HepG2 (cell line): Measurements from ENCODE around the gene PLPPR2. TPM values are rescaled to one million over a fixed set of nuclear protein-coding genes. Genes with fewer than 3 reads are reported as not detected.

Source experiments
- ATAC-seq: fragments of 200-7000 bp; cut with Tn5 transposase; 3 replicates; pipeline ENCODE4 v1.9.1; 2020; ENCODE audit warnings: mild to moderate bottlenecking, moderate library complexity
- BruUV-seq: library from RNA; stranded (reverse); fragments of 400-500 nt; replicated peaks from 2 replicates; lab custom pipeline; 2021; lab: Mats Ljungman, UMichigan
- CTCF ChIA-PET: fragments of 300-600 bp; formaldehyde crosslinking; extraction: SDS; loops from one replicate; lab custom pipeline; 2021; ENCODE audit warnings: low total read pairs, inconsistent platforms, low intra/inter-chr PET ratio; lab: Yijun Ruan, JAX
- POLR2A ChIA-PET: fragments of 350-600 bp; sonication (Branson Sonifier 250); formaldehyde crosslinking; loops from one replicate; lab custom pipeline; 2020; ENCODE audit warnings: antibody characterized with exemption, inconsistent platforms; lab: Yijun Ruan, JAX
- DNase-seq: peaks from one replicate; pipeline ENCODE4 v3.0.0-alpha.2; 2015; ENCODE audit warnings: low spot score
- FAIRE-seq: peaks from 3 replicates; lab custom pipeline; 2011; peaks lifted over from hg19 to GRCh38; lab: Jason Lieb, UNC
- H2AFZ ChIP-seq: one replicate; pipeline ENCODE4 v1.6.1; 2011; ENCODE audit warnings: low read length, inconsistent platforms
- H3K27ac ChIP-seq: fragments of 300-600 bp; 3 replicates; pipeline ENCODE4 v1.8.0; 2011; ENCODE audit warnings: mixed run types, mild to moderate bottlenecking, mixed read lengths, low read length, inconsistent platforms; ENCODE audit not compliant: insufficient read depth; ENCODE audit errors: extremely low read length
- H3K27me3 ChIP-seq, 2 experiments: fragments of 200-600 bp in 1 of 2; 2 replicates in 1 of 2; 3 replicates in 1 of 2; pipeline versions ENCODE4 v1.6.0 to v1.8.0; 2011; ENCODE audit warnings: low read length in 2 of 2, mild to moderate bottlenecking in 2 of 2, moderate library complexity in 2 of 2, inconsistent platforms in 1 of 2; ENCODE audit not compliant: insufficient read depth in 2 of 2, control insufficient read depth in 1 of 2
- H3K36me3 ChIP-seq, 2 experiments: fragments of 200-600 bp in 1 of 2; replicated peaks in 1 of 2; 2 replicates in 1 of 2; 3 replicates in 1 of 2; pipeline versions ENCODE4 v1.5.1 to v1.8.0; 2011; ENCODE audit warnings: low read length in 2 of 2, inconsistent platforms in 1 of 2; ENCODE audit not compliant: insufficient read depth in 2 of 2, control insufficient read depth in 1 of 2
- H3K4me1 ChIP-seq: 2 replicates; pipeline ENCODE4 v1.5.1; 2012; ENCODE audit warnings: low read length, inconsistent platforms; ENCODE audit not compliant: insufficient read depth
- H3K4me2 ChIP-seq: 2 replicates; pipeline ENCODE4 v1.6.0; 2011; ENCODE audit warnings: low read depth, low read length, inconsistent platforms
- H3K4me3 ChIP-seq, 3 experiments: fragments of 200-600 bp in 1 of 3; sonication (generic), shearing (Covaris generic) in 1 of 3; replicated peaks in 1 of 3; 2 replicates each; pipeline ENCODE4 v1.5.1; 2011 to 2016; ENCODE audit warnings: low read length in 3 of 3, inconsistent platforms in 2 of 3, low read depth in 2 of 3, mild to moderate bottlenecking in 2 of 3, control low read depth in 1 of 3, mixed read lengths in 1 of 3; ENCODE audit not compliant: insufficient read depth in 1 of 3
- H3K79me2 ChIP-seq: one replicate; pipeline ENCODE4 v1.6.1; 2011; ENCODE audit warnings: low read length, inconsistent platforms; ENCODE audit not compliant: insufficient read depth
- H3K9ac ChIP-seq: 2 replicates; pipeline ENCODE4 v1.6.0; 2011; ENCODE audit warnings: mild to moderate bottlenecking, low read depth, low read length, inconsistent platforms; ENCODE audit not compliant: insufficient read depth
- H3K9me3 ChIP-seq: 2 replicates; pipeline ENCODE4 v1.5.1; 2012; ENCODE audit warnings: mild to moderate bottlenecking, low read length
- H4K20me1 ChIP-seq: 2 replicates; pipeline ENCODE4 v1.6.0; 2011; ENCODE audit warnings: inconsistent platforms, mild to moderate bottlenecking, low read length, moderate library complexity; ENCODE audit not compliant: insufficient read depth
- CBX5 ChIP-seq: sonication (generic); formaldehyde crosslinking; IDR thresholded peaks from 2 replicates; pipeline ENCODE4 v1.4.0; 2020; ENCODE audit warnings: missing genetic modification reagents, borderline replicate concordance
- DMTF1 ChIP-seq: sonication (generic); formaldehyde crosslinking; IDR thresholded peaks from 2 replicates; pipeline ENCODE4 v1.4.0; 2020; ENCODE audit warnings: mild to moderate bottlenecking, missing genetic modification reagents
- KLF11 ChIP-seq: IDR thresholded peaks from 2 replicates; pipeline ENCODE4 v1.6.1; 2016; ENCODE audit warnings: missing compliant biosample characterization
- RBFOX2 ChIP-seq: fragments of 200-400 bp; formaldehyde crosslinking; IDR thresholded peaks from 2 replicates; pipeline ENCODE4 v1.6.1; 2017; ENCODE audit warnings: low read depth, mild to moderate bottlenecking, low read length
- XBP1 ChIP-seq: sonication (generic); formaldehyde crosslinking; IDR thresholded peaks from 2 replicates; pipeline ENCODE4 v1.5.0; 2020; ENCODE audit warnings: missing genetic modification reagents
- ZKSCAN8 ChIP-seq: IDR thresholded peaks from 2 replicates; pipeline ENCODE4 v1.6.1; 2016; ENCODE audit warnings: borderline replicate concordance, missing genetic modification reagents, missing compliant biosample characterization
- ZNF354B ChIP-seq: sonication (generic); formaldehyde crosslinking; IDR thresholded peaks from 2 replicates; pipeline ENCODE4 v1.8.0; 2022; ENCODE audit warnings: mild to moderate bottlenecking, missing genetic modification reagents
- WGBS: methylation state at CpG from one replicate; pipeline ENCODE4 v1.1.6; 2017; ENCODE audit warnings: low lambda C conversion rate; 5-methylcytosine and 5-hydroxymethylcytosine counted together
- in situ Hi-C: cut with HindIII; loops from 2 replicates; pipeline ENCODE4 v1.10.0; 2017; ENCODE audit warnings: low pct_unique_long_range_greater_than_20kb; ENCODE audit not compliant: extremely low pct_ligation_motif_present
- intact Hi-C: fragments of 100-400 bp; cut with micrococcal nuclease; formaldehyde crosslinking; loops from one replicate; pipeline ENCODE4 v1.10.0; 2022; ENCODE audit not compliant: unreplicated experiment
- polyA plus RNA-seq, 8 experiments: library from polyadenylated mRNA; depleted of rRNA in 3 of 8; stranded (reverse) in 7 of 8; unstranded in 1 of 8; fragments of >200 nt; fragmentation: Illumina TruSeq in 4 of 8; extraction: Trizol in 4 of 8; gene quantifications; 2 replicates each; pipeline versions ENCODE4 v1.2.1 to v1.2.3, GENCODE V29; 2011 to 2016; ENCODE audit warnings: low read depth in 4 of 8, missing spikeins in 1 of 8, mixed read lengths in 1 of 8; ENCODE audit not compliant: insufficient read depth in 1 of 8
- total RNA-seq, 5 experiments: library from RNA; depleted of rRNA; stranded (reverse); fragments of >200 nt; fragmentation: Illumina TruSeq; extraction: Trizol; gene quantifications; 2 replicates each; pipeline ENCODE4 v1.2.3, GENCODE V29; 2016; ENCODE audit warnings: low read depth in 1 of 5
- TF ChIP-seq, protein P1 (sequence below): IDR thresholded peaks from 2 replicates; pipeline ENCODE4 v1.6.1; 2016; ENCODE audit warnings: low read depth, control low read depth

Gene PLPPR2
- total and polyA plus RNA-seq, 2 of the 13 experiments (the other 11 are each of a cell fraction or from before 2014, with no cell fraction given), result 1.5 to 2.1 TPM

DNA sequence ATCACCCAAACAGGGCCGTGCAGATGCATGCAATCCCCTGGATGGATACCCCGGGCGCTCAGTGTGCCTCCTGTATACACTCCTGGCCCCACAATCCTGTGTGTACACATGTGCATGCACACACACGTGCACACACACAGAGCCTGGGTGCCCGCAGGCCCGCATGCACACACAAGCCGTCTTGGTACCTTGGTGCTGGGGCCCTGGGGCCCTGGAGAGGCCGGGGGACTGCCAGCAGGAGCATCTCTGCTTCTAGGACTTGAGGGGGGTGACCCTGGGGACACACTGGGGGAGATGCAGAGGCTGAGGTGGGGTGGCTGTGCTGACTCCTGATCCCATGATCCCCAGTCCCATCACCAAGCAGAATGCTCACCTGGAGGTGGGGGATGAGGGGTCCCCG is 44.4 kb downstream of the PLPPR2 start:
- intact Hi-C loops, result no loop called here
- Histone ChIP-seq H3K9me3 (no peaks in the 10 kb centered on the region), H3K4me3 (no peak overlapping the region), H3K4me2 (no peak overlapping the region), H3K9ac (no peak overlapping the region), H2AFZ (no peak overlapping the region), H4K20me1 (no peaks in the 10 kb centered on the region), H3K27me3 (no peaks in the 10 kb centered on the region), H3K4me1 (no peaks in the 10 kb centered on the region), H3K36me3 (no peaks in the 10 kb centered on the region), H3K27ac (no peak overlapping the region), H3K79me2 (no peaks in the 10 kb centered on the region)
- in situ Hi-C loops, result no loop called here
- BruUV-seq, result no TSS peak
- no peak for FAIRE-seq
- no peak for ATAC-seq
- ChIA-PET POLR2A (no interaction called here), CTCF (no interaction called here)
- no peak for DNase-seq
- WGBS, result 83% methylated on average over 1 of the region's 9 CpGs
- TF ChIP-seq KLF11 (no peak), ZKSCAN8 (CRISPR knock-in tag) (no peak), XBP1 (no peak), DMTF1 (CRISPR knock-in tag) (no peak), ZNF354B (no peak), CBX5 (CRISPR knock-in tag) (no peak), RBFOX2 (no peak)
- TF ChIP-seq, protein P1, sequence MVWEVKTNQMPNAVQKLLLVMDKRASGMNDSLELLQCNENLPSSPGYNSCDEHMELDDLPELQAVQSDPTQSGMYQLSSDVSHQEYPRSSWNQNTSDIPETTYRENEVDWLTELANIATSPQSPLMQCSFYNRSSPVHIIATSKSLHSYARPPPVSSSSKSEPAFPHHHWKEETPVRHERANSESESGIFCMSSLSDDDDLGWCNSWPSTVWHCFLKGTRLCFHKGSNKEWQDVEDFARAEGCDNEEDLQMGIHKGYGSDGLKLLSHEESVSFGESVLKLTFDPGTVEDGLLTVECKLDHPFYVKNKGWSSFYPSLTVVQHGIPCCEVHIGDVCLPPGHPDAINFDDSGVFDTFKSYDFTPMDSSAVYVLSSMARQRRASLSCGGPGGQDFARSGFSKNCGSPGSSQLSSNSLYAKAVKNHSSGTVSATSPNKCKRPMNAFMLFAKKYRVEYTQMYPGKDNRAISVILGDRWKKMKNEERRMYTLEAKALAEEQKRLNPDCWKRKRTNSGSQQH (CRISPR knock-in tag), result no peak
